ENCODE results near the gene BTBD6. TPM values are rescaled to one million over a fixed set of nuclear protein-coding genes. Genes with fewer than 3 reads are reported as not detected.

The BTBD6 gene
- polyA plus RNA-seq, 4 donors, result 33.2 to 39.3 (median 35.7) TPM

- no peak for DNase-seq (ENCODE audit: low read depth in 4 of 4, low spot score in 3 of 4)
Observed at GRCh38 chr14:105226198-105226597, 22.1 kb upstream of the BTBD6 start.

- DNase-seq (ENCODE audit: low read depth in 4 of 4, low spot score in 3 of 4), result no peak
Observed at GRCh38 chr14:105227346-105227745, 21.0 kb upstream of the BTBD6 start.

GRCh38 chr14:105228562-105228961 is 19.8 kb upstream of the BTBD6 start:
- no peak for DNase-seq (ENCODE audit: low read depth in 4 of 4, low spot score in 3 of 4)

GRCh38 chr14:105229099-105229655 is 19.2 kb upstream of the BTBD6 start:
- no peak for DNase-seq (ENCODE audit: low read depth in 4 of 4, low spot score in 3 of 4)

GRCh38 chr14:105240811-105241576 is 7.3 kb upstream of the BTBD6 start:
- DNase-seq (ENCODE audit: low read depth in 4 of 4, low spot score in 3 of 4), result no peak

- no peak for DNase-seq (ENCODE audit: low read depth in 4 of 4, low spot score in 3 of 4)
Observed at GRCh38 chr14:105241641-105242040, 6.7 kb upstream of the BTBD6 start.

GRCh38 chr14:105244334-105244733 is 4.0 kb upstream of the BTBD6 start:
- no peak for DNase-seq (ENCODE audit: low read depth in 4 of 4, low spot score in 3 of 4)

- no peak for DNase-seq (ENCODE audit: low read depth in 4 of 4, low spot score in 3 of 4)
Observed at GRCh38 chr14:105247026-105247425, 1.3 kb upstream of the BTBD6 start.

DNA sequence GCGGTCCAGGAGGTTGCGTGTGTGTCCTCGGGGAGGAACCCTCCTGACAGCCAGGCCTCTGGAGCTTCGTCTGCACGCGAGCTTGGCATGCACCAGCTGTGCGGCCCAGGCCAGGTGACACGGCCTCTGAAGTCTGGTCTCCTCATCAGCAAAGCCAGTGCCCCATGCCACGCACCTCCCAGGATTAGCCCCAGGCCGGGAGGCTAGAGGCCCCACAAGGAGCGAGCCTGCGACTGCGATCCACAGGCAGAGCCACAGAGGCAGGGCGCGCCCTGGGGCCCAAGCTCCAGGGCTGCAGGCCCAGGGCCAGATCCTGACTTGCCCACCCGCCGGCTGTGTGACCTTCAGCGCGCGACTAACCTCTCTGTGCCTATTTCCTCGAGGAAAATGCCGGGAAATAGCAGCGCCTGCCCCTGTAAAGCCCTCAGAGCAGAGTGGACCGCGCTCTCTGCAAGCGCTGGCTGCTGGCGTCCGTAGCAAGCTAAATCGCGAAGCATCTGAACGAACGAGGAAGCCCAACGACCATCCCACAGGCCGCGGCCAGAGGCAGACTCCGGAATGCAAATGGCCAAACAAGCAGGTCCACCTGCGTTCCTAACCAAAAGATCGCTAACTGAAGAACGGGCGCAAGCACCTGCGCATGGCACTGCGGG is 492 bp upstream of the BTBD6 start:
- DNase-seq (ENCODE audit: low read depth in 4 of 4, low spot score in 3 of 4), result no peak

DNA sequence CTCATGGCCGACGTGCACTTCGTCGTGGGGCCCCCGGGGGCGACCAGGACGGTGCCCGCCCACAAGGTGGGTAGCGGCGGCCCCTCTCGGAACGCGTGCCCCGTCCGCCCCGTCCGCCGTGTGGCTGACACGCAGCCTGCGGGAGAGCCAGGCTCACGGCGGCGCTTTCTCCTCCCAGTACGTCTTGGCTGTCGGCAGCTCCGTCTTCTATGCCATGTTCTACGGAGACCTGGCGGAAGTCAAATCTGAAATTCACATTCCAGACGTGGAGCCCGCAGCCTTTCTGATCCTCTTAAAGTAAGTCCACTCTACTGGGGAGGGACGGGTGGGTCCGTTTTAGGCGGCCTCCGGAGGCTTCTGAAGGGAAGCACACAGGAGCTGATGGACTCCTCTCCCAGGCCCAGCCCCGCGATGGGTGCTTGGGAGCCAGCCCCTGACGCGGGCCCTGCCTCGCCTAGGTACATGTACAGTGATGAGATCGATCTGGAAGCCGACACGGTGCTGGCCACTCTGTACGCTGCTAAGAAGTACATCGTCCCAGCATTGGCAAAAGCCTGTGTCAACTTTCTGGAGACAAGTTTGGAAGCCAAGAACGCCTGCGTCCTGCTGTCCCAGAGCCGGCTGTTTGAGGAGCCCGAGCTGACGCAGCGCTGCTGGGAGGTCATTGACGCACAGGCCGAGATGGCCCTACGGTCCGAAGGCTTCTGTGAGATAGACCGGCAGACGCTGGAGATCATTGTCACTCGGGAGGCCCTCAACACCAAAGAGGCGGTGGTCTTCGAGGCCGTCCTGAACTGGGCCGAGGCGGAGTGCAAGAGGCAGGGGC is 1.1 kb downstream of the BTBD6 start:
- DNase-seq (ENCODE audit: low read depth in 4 of 4, low spot score in 3 of 4), result no peak

GRCh38 chr14:105250008-105250366 is 1.7 kb downstream of the BTBD6 start:
- no peak for DNase-seq (ENCODE audit: low read depth in 4 of 4, low spot score in 3 of 4)

DNA sequence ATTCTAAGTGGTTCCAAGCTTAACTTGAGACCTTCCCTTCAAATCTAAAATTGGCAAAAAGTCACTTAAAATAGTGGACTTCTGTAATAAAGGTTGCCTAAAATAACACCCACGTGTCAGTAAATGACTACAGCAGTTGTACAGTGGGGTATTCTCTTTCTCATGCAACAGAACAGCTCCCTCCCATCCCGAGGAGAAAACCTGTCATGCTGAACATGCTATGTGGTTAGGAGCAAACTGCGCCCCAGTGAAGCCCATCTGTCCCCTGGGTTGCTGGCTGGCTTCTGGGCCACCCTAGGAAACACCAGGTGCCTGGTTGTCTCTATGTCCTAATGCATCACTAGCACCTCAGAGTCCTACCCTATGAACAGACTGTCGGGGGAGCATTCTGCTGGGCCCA is 2.7 kb downstream of the BTBD6 start:
- DNase-seq (ENCODE audit: low read depth in 4 of 4, low spot score in 3 of 4), result no peak

DNA sequence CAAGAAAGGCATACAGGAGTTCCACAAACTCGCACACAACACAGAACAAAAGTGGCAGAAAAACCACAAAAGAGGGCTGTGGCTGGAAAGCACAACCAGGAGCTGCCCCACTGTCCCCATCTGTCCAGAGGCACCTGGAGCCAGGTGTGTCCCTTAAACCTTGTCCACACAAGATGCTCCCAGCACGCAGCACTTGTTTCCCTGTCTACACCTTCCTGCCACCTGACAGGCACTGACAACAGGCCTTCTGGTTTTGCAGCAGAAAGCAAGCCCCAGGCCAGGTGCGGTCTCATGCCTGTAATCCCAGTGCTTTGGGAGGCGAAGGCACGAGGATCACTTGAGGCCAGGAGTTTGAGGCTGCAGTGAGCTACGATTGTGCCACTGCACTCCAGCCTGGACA is 3.6 kb downstream of the BTBD6 start:
- no peak for DNase-seq (ENCODE audit: low read depth in 4 of 4, low spot score in 3 of 4)

GRCh38 chr14:105252552-105253328 is 4.4 kb downstream of the BTBD6 start:
- DNase-seq (ENCODE audit: low read depth in 4 of 4, low spot score in 3 of 4), result no peak

DNA sequence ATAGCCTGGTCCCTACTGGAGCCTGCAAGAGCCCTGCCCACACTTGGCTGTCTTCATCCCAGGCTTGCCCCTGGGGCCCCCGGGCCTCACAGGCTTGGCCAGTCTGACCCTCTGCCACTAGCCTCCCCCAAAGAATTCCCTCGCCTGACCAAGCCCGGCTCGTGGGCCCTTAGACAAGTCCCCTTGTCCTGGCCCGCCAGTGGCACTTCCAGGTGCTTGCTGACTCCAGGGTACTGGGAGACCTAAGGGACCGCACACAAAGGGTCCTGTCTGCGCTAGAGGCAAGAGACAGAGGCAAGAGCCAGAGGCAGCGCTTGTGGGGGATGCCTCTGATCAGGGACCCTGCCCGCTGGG is 5.0 kb downstream of the BTBD6 start:
- DNase-seq (ENCODE audit: low read depth in 4 of 4, low spot score in 3 of 4), result no peak

GRCh38 chr14:105255021-105255507 is 6.7 kb downstream of the BTBD6 start:
- DNase-seq (ENCODE audit: low read depth in 4 of 4, low spot score in 3 of 4), result no peak

DNA sequence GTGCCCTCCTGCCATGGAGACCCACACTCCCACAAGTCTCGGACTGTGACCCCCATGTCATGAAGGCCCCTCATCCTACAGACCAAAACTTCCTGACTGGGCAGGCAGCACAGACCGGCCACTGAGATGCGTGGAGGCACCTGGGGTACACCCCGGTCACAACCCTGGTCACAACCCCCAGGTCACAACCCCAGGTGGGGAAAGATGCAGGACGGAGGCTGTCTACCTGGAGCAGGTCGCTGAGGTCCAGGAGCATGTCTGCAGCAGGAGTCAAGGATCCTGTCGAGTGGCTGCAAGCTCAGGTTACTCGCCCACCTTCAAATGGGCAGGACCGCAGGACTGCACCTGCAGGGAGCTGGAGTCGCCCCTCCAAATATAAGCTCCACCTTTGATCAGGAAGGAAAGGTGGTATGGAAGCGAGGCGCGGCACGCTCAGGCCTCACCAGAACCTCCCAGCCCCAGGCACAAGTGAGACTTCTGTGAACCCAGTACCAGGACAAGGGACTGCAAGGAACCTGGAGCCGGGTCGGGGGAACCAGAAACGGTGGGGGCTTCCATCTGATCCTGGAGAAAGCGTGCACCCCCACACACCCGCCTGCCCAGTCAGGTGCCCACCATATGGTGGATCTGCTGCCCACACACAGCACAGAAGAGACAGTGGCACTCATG is 8.1 kb downstream of the BTBD6 start:
- no peak for DNase-seq (ENCODE audit: low read depth in 4 of 4, low spot score in 3 of 4)

DNA sequence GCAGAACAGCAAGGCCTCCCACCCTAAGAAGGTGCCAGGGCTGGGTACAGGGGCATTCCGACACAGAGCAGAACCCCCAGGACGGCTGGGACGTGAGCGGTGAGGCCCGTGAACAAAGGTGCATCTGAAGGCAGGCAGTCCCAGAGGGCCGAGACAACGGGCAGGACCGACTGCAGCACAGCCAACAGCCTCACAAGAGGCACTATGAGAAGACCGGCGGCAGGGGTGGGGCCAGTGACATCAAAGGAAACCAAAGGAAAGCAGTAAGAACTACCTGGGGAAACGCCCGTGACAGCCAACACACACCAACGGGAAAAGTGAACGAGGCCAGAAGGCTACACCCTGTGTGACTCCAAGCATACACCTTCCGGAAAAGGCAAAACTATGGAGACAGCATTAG is 9.1 kb downstream of the BTBD6 start:
- DNase-seq (ENCODE audit: low read depth in 4 of 4, low spot score in 3 of 4), result no peak

DNA sequence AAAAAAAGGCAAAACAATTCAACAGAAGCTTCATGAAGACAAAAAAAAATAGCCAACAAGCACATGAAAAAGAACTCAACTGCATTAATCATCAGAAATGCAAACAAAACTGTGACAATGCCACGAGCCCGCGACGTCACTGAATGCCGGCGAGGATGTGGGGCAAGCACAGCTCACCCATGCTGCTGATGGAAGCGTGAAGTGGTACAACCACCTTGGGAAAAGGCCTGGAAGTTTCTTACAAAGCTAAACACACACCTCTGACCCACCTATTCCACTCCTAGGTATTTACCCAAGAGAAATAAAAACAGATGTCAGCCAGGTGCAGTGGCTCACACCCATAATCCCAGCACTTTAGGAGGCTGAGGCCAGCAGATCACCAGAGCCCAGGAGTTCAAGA is 10.5 kb downstream of the BTBD6 start:
- no peak for DNase-seq (ENCODE audit: low read depth in 4 of 4, low spot score in 3 of 4)

DNA sequence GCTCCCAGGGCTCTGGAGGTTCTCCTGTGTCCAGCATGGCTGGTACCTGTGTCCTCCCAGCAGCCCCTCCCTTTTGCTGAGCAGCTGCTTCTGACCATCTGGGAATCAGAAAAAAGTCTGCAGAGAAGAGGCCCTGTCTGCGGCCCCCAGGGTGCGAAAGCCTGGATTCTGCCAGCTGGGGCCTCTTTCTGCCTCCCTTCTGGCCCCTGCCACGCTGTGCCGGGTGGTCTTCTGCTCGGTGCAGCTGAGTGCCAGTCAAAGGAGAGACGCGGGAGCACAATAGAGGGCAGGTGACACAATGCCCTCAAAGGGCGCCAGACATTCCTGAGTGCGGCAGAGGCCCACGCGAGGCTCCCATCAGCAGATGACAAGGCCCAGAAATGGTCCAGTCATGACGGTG is 12.6 kb downstream of the BTBD6 start:
- no peak for DNase-seq (ENCODE audit: low read depth in 4 of 4, low spot score in 3 of 4)

Data from left renal pelvis (tissue), 4 donors.